Measurements from ENCODE around the gene ZMYND8.
A peak's percentile ranks its signal among the peaks of the same experiment; 100 is the strongest.
"Not testable (repeated sequence)": the region's sequence is repeated elsewhere in the genome, so short reads cannot be mapped to it uniquely, and the experiment has no call there.

The ZMYND8 gene

GRCh38 chr20:47204008-47204849 lies 152.3 kb downstream of the ZMYND8 start:
- peak; percentile 21 for DNase-seq (ENCODE audit: low read depth)

GRCh38 chr20:47202733-47203667 lies 153.5 kb downstream of the ZMYND8 start:
- no peak for DNase-seq (ENCODE audit: low read depth)

- DNase-seq (ENCODE audit: low read depth) = no peak
Observed at GRCh38 chr20:47201074-47201730, 155.3 kb downstream of the ZMYND8 start.

- no peak for DNase-seq (ENCODE audit: low read depth)
Observed at GRCh38 chr20:47198996-47199552, 157.4 kb downstream of the ZMYND8 start.

- DNase-seq (ENCODE audit: low read depth) = no peak
Observed at GRCh38 chr20:47198254-47198671, 158.2 kb downstream of the ZMYND8 start.

GRCh38 chr20:47196091-47197081 lies 160.1 kb downstream of the ZMYND8 start:
- no peak for DNase-seq (ENCODE audit: low read depth)

GRCh38 chr20:47195573-47195972 lies 160.9 kb downstream of the ZMYND8 start:
- no peak for DNase-seq (ENCODE audit: low read depth)

- no peak for DNase-seq (ENCODE audit: low read depth)
Observed at GRCh38 chr20:47191956-47192355, 164.5 kb downstream of the ZMYND8 start.

GRCh38 chr20:47191074-47191673 lies 165.3 kb downstream of the ZMYND8 start:
- no peak for DNase-seq (ENCODE audit: low read depth)

- DNase-seq (ENCODE audit: low read depth) = no peak
Observed at GRCh38 chr20:47189060-47189459, 167.4 kb downstream of the ZMYND8 start.

- DNase-seq (ENCODE audit: low read depth) = no peak
Observed at GRCh38 chr20:47188540-47188939, 168.0 kb downstream of the ZMYND8 start.

- no peak for DNase-seq (ENCODE audit: low read depth)
Observed at GRCh38 chr20:47187450-47188195, 168.9 kb downstream of the ZMYND8 start.

- DNase-seq (ENCODE audit: low read depth) = no peak
Observed at GRCh38 chr20:47183367-47183766, 173.1 kb downstream of the ZMYND8 start.

- no peak for DNase-seq (ENCODE audit: low read depth)
Observed at GRCh38 chr20:47181056-47181862, 175.2 kb downstream of the ZMYND8 start.

- DNase-seq (ENCODE audit: low read depth) = no peak
Observed at GRCh38 chr20:47179267-47179666, 177.2 kb downstream of the ZMYND8 start.

- DNase-seq (ENCODE audit: low read depth) = no peak
Observed at GRCh38 chr20:47178851-47179250, 177.6 kb downstream of the ZMYND8 start.

- no peak for DNase-seq (ENCODE audit: low read depth)
Observed at GRCh38 chr20:47178277-47178676, 178.2 kb downstream of the ZMYND8 start.

GRCh38 chr20:47176217-47176616 lies 180.3 kb downstream of the ZMYND8 start:
- DNase-seq (ENCODE audit: low read depth) = not testable (repeated sequence)

GRCh38 chr20:47175493-47175892 lies 181.0 kb downstream of the ZMYND8 start:
- DNase-seq (ENCODE audit: low read depth) = no peak

Measured in GM04503 (cell line).